ENCODE data around the gene UQCRQ. TPM values are rescaled to one million over a fixed set of nuclear protein-coding genes. Genes with fewer than 3 reads are reported as not detected.

Gene UQCRQ
- total and polyA plus RNA-seq, 9 of the 15 experiments (the other 6 are each of a cell fraction or from before 2014, with no cell fraction given), result 235 to 2,421 (median 883) TPM

DNA sequence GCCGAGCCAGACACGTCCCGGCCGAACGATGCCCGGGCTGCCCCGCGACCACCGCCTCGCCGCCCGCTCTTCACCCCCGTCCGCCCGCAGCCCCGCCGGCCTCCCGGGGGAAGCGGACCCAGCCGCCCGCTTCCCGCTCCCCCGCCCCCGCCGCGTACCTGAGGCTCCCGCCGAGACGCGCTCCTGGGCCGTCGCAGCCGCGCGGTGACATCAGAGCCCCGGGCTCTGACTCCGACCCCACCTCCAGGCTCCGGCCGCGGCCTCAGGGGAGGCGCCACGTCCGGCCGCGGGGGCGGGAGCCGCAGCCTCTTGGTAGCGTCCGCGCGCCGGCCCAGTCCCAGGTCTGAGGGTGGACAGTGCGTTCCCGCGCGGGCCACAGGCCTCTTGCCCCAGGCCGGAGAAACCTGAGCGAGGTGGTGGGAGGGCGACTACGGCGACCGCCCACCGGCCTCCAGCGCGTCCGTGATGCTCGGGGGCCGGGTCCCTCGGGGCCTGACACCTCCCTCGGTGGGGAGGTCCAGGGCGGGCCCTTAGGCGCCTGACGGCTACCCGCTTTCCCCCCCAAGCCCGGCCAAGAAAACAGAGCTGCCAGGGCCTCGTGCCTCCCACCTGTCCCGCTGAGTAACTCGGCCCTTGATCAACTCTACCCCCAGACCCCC lies 35.9 kb upstream of the UQCRQ start, which contains the start of gene SHROOM1 (continued):
- TF ChIP-seq KLF1 (tag; IDR thresholded peaks at IDR 0.05) (no peak), ZNF583 (CRISPR knock-in tag; IDR thresholded peaks at IDR 0.05) (no peak), DPF2 (IDR thresholded peaks at IDR 0.05) (peak; percentile 59; the same call in 1 of the 2 replicates), LEF1 (IDR thresholded peaks at IDR 0.05) (no peak), PPARD (CRISPR knock-in tag; IDR thresholded peaks at IDR 0.05) (no peak), EP400 (IDR thresholded peaks at IDR 0.05) (peak; percentile 54; the same call in 1 of the 2 replicates), ADNP (tag; IDR thresholded peaks at IDR 0.05) (no peak), MECOM (CRISPR knock-in tag; IDR thresholded peaks at IDR 0.05) (no peak), ZNF12 (CRISPR knock-in tag; IDR thresholded peaks at IDR 0.05) (no peak), ZNF282 (CRISPR knock-in tag; IDR thresholded peaks at IDR 0.05) (no peak), MTA2 (IDR thresholded peaks at IDR 0.05; ENCODE audit: low read depth) (no peak), ARNT (IDR thresholded peaks at IDR 0.05) (no peak), CBX3 (IDR thresholded peaks at IDR 0.05; ENCODE audit: borderline replicate concordance in 1 of 2, low read length in 2 of 2) (no peak), HSF4 (CRISPR knock-in tag; IDR thresholded peaks at IDR 0.05; ENCODE audit: borderline replicate concordance) (no peak), MTF1 (CRISPR knock-in tag; IDR thresholded peaks at IDR 0.05; ENCODE audit: borderline replicate concordance) (no peak), ZNF511 (CRISPR knock-in tag; IDR thresholded peaks at IDR 0.05) (no peak; the same call in 1 of the 2 replicates), TAL1 (IDR thresholded peaks at IDR 0.05) (no peak), E2F3 (CRISPR knock-in tag; IDR thresholded peaks at IDR 0.05) (peak; percentile 90), E2F4 (CRISPR knock-in tag; IDR thresholded peaks at IDR 0.05; ENCODE audit: low read depth) (no peak), ARID1B (IDR thresholded peaks at IDR 0.05) (0 out of 2 replicates have a peak, but pooled peaks have one; percentile 28)
- TF ChIP-seq, protein P1, sequence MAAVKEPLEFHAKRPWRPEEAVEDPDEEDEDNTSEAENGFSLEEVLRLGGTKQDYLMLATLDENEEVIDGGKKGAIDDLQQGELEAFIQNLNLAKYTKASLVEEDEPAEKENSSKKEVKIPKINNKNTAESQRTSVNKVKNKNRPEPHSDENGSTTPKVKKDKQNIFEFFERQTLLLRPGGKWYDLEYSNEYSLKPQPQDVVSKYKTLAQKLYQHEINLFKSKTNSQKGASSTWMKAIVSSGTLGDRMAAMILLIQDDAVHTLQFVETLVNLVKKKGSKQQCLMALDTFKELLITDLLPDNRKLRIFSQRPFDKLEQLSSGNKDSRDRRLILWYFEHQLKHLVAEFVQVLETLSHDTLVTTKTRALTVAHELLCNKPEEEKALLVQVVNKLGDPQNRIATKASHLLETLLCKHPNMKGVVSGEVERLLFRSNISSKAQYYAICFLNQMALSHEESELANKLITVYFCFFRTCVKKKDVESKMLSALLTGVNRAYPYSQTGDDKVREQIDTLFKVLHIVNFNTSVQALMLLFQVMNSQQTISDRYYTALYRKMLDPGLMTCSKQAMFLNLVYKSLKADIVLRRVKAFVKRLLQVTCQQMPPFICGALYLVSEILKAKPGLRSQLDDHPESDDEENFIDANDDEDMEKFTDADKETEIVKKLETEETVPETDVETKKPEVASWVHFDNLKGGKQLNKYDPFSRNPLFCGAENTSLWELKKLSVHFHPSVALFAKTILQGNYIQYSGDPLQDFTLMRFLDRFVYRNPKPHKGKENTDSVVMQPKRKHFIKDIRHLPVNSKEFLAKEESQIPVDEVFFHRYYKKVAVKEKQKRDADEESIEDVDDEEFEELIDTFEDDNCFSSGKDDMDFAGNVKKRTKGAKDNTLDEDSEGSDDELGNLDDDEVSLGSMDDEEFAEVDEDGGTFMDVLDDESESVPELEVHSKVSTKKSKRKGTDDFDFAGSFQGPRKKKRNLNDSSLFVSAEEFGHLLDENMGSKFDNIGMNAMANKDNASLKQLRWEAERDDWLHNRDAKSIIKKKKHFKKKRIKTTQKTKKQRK (IDR thresholded peaks at IDR 0.05; ENCODE audit: borderline replicate concordance, low read depth, low read length), result no peak
